Measurements from ENCODE around the gene KLC4. TPM values are rescaled to one million over a fixed set of nuclear protein-coding genes. Genes with fewer than 3 reads are reported as not detected.
"Not testable (repeated sequence)": the region's sequence is repeated elsewhere in the genome, so short reads cannot be mapped to it uniquely, and the experiment has no call there.

Gene KLC4
- polyA plus RNA-seq, 2 donors, result 8.4 to 15.3 TPM

- Histone ChIP-seq H3K27ac (ENCODE audit: low read depth in 2 of 2, low read length in 1 of 2) (no peak overlapping the region), H3K27me3 (ENCODE audit: control insufficient read depth in 1 of 2, insufficient read depth in 2 of 2, low read length in 2 of 2) (no peaks in the 10 kb centered on the region), H3K4me1 (ENCODE audit: control insufficient read depth in 2 of 2, insufficient read depth in 2 of 2, low read length in 1 of 2) (no peaks in the 10 kb centered on the region), H3K9me3 (ENCODE audit: control insufficient read depth in 2 of 2, insufficient read depth in 1 of 2, low read depth in 1 of 2, low read length in 1 of 2) (no peaks in the 10 kb centered on the region), H3K4me3 (ENCODE audit: low read depth in 1 of 2, low read length in 2 of 2) (no peak overlapping the region), H3K36me3 (ENCODE audit: control insufficient read depth in 2 of 2, insufficient read depth in 2 of 2, low read length in 1 of 2) (peaks cover 0 to 29% of the 10 kb centered on the region in 2 donors)
- 88 to 96% methylated on average over 2 of the region's 2 CpGs for WGBS, 2 donors
Measured at GRCh38 chr6:43034190-43034525, 25.3 kb upstream of the KLC4 start.

DNA sequence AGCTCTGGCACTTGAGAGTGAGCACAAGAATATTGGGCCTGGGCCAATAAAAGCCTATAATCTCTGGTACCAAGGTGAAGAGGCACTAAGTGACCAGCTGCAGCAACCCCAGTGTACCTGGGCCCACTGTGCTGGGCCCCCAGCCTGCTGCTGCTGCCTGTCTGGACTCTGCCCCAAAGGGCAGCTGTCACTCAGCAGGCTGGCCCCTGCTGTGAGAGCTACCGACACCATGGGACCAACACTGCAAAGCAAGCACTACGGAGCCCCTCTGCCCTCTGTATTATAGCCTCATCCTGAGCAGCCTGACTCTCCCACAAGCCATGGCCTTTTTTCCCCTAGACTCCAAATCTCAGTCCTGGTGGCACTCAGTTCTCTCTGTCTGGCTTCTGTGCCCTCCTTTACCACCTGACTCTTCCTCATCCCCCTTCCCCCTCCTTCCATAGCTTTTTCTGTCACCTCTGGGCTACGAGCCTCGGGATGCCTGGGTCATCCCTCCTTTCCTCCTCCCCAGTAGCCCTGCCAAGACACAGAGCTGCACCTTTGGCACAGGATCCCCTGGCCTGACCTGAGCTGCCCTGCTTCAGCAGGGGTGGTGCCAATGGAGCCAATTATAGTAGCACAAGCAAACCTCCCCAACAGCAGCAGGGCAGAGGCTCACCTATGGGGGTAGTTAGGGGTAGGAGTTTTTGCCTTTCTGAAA, 23.8 kb upstream of the KLC4 start:
- Histone ChIP-seq H3K9me3 (ENCODE audit: control insufficient read depth in 2 of 2, insufficient read depth in 1 of 2, low read depth in 1 of 2, low read length in 1 of 2) (no peaks in the 10 kb centered on the region), H3K27ac (ENCODE audit: low read depth in 2 of 2, low read length in 1 of 2) (no peak overlapping the region), H3K4me1 (ENCODE audit: control insufficient read depth in 2 of 2, insufficient read depth in 2 of 2, low read length in 1 of 2) (no peaks in the 10 kb centered on the region), H3K4me3 (ENCODE audit: low read depth in 1 of 2, low read length in 2 of 2) (no peak overlapping the region), H3K27me3 (ENCODE audit: control insufficient read depth in 1 of 2, insufficient read depth in 2 of 2, low read length in 2 of 2) (no peaks in the 10 kb centered on the region), H3K36me3 (ENCODE audit: control insufficient read depth in 2 of 2, insufficient read depth in 2 of 2, low read length in 1 of 2) (peaks cover 0 to 34% of the 10 kb centered on the region in 2 donors)
- whole genome bisulfite sequencing, 2 donors, result 68 to 70% methylated on average over 4 of the region's 4 CpGs

GRCh38 chr6:43036712-43037111, 22.7 kb upstream of the KLC4 start:
- 90 to 91% methylated on average over 9 of the region's 9 CpGs for WGBS, 2 donors
- Histone ChIP-seq H3K9me3 (ENCODE audit: control insufficient read depth in 2 of 2, insufficient read depth in 1 of 2, low read depth in 1 of 2, low read length in 1 of 2) (no peaks in the 10 kb centered on the region), H3K4me3 (ENCODE audit: low read depth in 1 of 2, low read length in 2 of 2) (no peak overlapping the region), H3K27ac (ENCODE audit: low read depth in 2 of 2, low read length in 1 of 2) (no peak overlapping the region), H3K4me1 (ENCODE audit: control insufficient read depth in 2 of 2, insufficient read depth in 2 of 2, low read length in 1 of 2) (no peaks in the 10 kb centered on the region), H3K36me3 (ENCODE audit: control insufficient read depth in 2 of 2, insufficient read depth in 2 of 2, low read length in 1 of 2) (peaks cover 0 to 37% of the 10 kb centered on the region in 2 donors), H3K27me3 (ENCODE audit: control insufficient read depth in 1 of 2, insufficient read depth in 2 of 2, low read length in 2 of 2) (no peaks in the 10 kb centered on the region)

DNA sequence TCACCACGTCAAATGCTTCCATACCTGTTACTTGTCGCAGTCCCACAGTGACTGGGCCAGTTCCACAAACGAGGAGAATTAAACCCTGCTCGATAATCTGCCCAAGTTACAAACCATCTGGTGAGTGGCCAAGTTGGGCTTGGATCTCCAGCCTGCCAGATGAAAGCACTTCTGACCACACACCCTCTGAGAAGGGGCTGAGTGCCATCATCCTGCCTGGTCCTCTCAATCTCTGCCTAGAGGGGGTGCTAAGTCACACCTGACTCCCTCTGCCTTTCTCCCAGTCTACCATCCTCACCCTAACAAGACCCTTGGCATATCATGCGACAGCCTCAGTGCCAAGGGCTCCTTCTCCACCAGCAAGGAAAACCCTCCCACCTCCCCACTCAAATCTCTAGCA, 22.2 kb upstream of the KLC4 start:
- H3K27me3 ChIP-seq (ENCODE audit: control insufficient read depth in 1 of 2, insufficient read depth in 2 of 2, low read length in 2 of 2), result no peaks in the 10 kb centered on the region
- 73 to 84% methylated on average over 5 of the region's 5 CpGs for WGBS, 2 donors
- H3K4me1 ChIP-seq (ENCODE audit: control insufficient read depth in 2 of 2, insufficient read depth in 2 of 2, low read length in 1 of 2), result no peaks in the 10 kb centered on the region
- H3K9me3 ChIP-seq (ENCODE audit: control insufficient read depth in 2 of 2, insufficient read depth in 1 of 2, low read depth in 1 of 2, low read length in 1 of 2), result no peaks in the 10 kb centered on the region
- no peak overlapping the region for H3K4me3 ChIP-seq (ENCODE audit: low read depth in 1 of 2, low read length in 2 of 2)
- no peak overlapping the region for H3K27ac ChIP-seq (ENCODE audit: low read depth in 2 of 2, low read length in 1 of 2)
- peaks cover 0 to 37% of the 10 kb centered on the region in 2 donors for H3K36me3 ChIP-seq (ENCODE audit: control insufficient read depth in 2 of 2, insufficient read depth in 2 of 2, low read length in 1 of 2)

DNA sequence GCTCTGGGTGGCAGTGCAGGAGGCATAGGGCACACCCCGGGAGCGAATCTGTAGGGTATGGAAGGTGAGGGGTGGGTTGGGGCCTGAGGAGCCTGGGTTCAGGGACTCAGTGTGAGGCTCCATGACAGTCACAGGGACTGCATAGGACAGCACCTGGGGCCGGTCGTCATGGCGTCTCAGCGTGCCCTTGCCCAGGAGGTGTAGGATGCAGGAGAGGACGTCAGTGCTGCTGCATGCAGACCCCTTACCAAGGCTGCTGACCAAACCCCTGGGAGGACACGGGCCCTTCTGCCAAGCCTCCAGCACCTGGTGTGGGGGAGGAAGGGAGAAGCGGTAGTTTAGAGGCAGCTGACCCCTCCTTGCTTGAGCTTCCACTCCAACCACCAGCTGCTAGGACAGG, 21.7 kb upstream of the KLC4 start:
- Histone ChIP-seq H3K9me3 (ENCODE audit: control insufficient read depth in 2 of 2, insufficient read depth in 1 of 2, low read depth in 1 of 2, low read length in 1 of 2) (no peaks in the 10 kb centered on the region), H3K27ac (ENCODE audit: low read depth in 2 of 2, low read length in 1 of 2) (no peak overlapping the region), H3K36me3 (ENCODE audit: control insufficient read depth in 2 of 2, insufficient read depth in 2 of 2, low read length in 1 of 2) (peaks cover under 1 to 36% of the 10 kb centered on the region in 2 donors), H3K27me3 (ENCODE audit: control insufficient read depth in 1 of 2, insufficient read depth in 2 of 2, low read length in 2 of 2) (no peaks in the 10 kb centered on the region), H3K4me1 (ENCODE audit: control insufficient read depth in 2 of 2, insufficient read depth in 2 of 2, low read length in 1 of 2) (no peaks in the 10 kb centered on the region), H3K4me3 (ENCODE audit: low read depth in 1 of 2, low read length in 2 of 2) (no peak overlapping the region)
- WGBS, 2 donors, result 89 to 90% methylated on average over 9 of the region's 9 CpGs

DNA sequence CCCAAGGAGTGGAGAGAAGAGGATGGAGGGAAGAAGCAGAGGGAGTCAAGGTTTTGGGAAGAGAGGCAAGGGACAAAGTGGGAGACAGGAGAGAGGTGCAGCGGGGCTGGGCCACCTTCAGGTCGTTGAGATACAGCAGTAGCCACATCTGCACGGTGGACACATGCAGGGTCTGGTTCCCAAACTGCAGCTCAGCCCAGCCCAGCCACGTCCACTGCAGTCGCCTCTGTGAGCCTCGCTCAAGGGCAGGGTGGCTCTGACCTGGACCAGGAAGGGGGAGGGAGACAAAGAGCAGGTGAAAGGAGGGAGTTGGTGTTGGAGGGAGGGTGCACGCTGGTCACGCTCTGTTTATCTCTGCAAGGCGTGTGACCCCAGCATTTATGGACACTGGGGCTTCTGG, 20.7 kb upstream of the KLC4 start:
- Histone ChIP-seq H3K27ac (ENCODE audit: low read depth in 2 of 2, low read length in 1 of 2) (no peak overlapping the region), H3K36me3 (ENCODE audit: control insufficient read depth in 2 of 2, insufficient read depth in 2 of 2, low read length in 1 of 2) (peaks cover 8 to 45% of the 10 kb centered on the region in 2 donors), H3K4me3 (ENCODE audit: low read depth in 1 of 2, low read length in 2 of 2) (no peak overlapping the region), H3K27me3 (ENCODE audit: control insufficient read depth in 1 of 2, insufficient read depth in 2 of 2, low read length in 2 of 2) (no peaks in the 10 kb centered on the region), H3K4me1 (ENCODE audit: control insufficient read depth in 2 of 2, insufficient read depth in 2 of 2, low read length in 1 of 2) (no peaks in the 10 kb centered on the region), H3K9me3 (ENCODE audit: control insufficient read depth in 2 of 2, insufficient read depth in 1 of 2, low read depth in 1 of 2, low read length in 1 of 2) (no peaks in the 10 kb centered on the region)
- 85% methylated on average over 9 of the region's 9 CpGs for WGBS, 2 donors

DNA sequence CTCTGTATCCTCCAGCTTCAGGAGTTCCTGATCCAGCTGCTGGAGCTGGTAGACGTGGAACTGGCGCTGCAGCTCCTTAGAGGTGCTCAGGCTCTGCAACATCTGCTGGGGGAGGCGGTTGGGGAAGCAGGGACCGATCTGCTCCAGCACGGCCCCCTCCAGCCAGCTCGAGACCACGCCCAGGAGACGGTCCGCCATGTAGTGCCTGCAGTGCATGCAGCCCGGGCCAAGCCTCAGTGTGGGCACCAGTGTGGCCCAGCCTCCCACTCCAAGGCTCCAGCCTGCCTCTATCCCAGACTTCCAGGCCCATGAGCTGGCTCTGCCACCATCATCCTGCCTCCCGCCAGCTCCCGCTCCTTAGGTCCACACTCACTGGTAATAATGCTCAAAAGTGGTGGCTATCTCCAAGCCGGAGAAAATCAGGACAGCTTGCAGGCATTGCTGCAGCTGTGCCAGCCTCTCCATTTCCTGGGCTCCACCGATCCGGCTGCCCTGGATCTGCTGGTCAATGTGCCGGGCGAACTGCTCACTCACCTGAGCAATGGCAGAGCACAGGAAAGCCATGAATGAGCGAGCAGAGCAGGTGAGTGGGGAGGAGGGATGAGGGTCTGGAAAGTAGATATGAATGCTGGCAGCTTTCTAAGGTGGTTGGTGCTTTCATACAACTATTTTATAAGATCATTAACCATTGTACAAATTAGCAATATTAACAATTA, 18.7 kb upstream of the KLC4 start:
- H3K27me3 ChIP-seq (ENCODE audit: control insufficient read depth in 1 of 2, insufficient read depth in 2 of 2, low read length in 2 of 2), result no peaks in the 10 kb centered on the region
- H3K4me1 ChIP-seq (ENCODE audit: control insufficient read depth in 2 of 2, insufficient read depth in 2 of 2, low read length in 1 of 2), result no peaks in the 10 kb centered on the region
- WGBS, 2 donors, result 94% methylated on average over 18 of the region's 18 CpGs
- no peak overlapping the region for H3K27ac ChIP-seq (ENCODE audit: low read depth in 2 of 2, low read length in 1 of 2)
- H3K9me3 ChIP-seq (ENCODE audit: control insufficient read depth in 2 of 2, insufficient read depth in 1 of 2, low read depth in 1 of 2, low read length in 1 of 2), result no peaks in the 10 kb centered on the region
- H3K36me3 ChIP-seq (ENCODE audit: control insufficient read depth in 2 of 2, insufficient read depth in 2 of 2, low read length in 1 of 2), result peaks cover 8 to 49% of the 10 kb centered on the region in 2 donors
- no peak overlapping the region for H3K4me3 ChIP-seq (ENCODE audit: low read depth in 1 of 2, low read length in 2 of 2)

GRCh38 chr6:43041475-43041874, 18.0 kb upstream of the KLC4 start:
- not testable (repeated sequence) for H3K9me3 ChIP-seq (ENCODE audit: control insufficient read depth in 2 of 2, insufficient read depth in 1 of 2, low read depth in 1 of 2, low read length in 1 of 2); H3K4me1 ChIP-seq (ENCODE audit: control insufficient read depth in 2 of 2, insufficient read depth in 2 of 2, low read length in 1 of 2); H3K27ac ChIP-seq (ENCODE audit: low read depth in 2 of 2, low read length in 1 of 2); H3K27me3 ChIP-seq (ENCODE audit: control insufficient read depth in 1 of 2, insufficient read depth in 2 of 2, low read length in 2 of 2); H3K4me3 ChIP-seq (ENCODE audit: low read depth in 1 of 2, low read length in 2 of 2)
- 94% methylated on average over 5 to 8 of the region's 8 CpGs for WGBS, 2 donors
- H3K36me3 ChIP-seq (ENCODE audit: control insufficient read depth in 2 of 2, insufficient read depth in 2 of 2, low read length in 1 of 2), result peaks cover 8 to 56% of the 10 kb centered on the region in 2 donors

DNA sequence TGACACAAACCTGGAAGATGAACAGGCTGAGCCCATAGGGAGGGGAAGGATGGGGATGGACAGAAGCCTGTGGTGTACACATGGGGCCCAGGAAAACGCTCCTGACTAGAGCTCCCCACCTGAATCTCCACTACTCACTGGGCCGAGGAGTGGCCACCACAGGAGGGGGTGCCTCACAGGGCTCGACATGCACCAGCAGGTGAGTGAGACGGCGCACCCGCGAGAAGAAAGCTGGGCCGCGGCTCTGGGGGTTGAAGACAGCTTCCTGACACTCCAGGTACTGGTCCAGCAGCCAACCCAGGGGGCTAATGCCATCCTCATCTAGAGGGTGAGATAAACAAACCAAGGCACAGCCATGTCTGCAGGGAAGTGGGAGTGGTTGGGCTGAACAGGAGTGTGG, 16.1 kb upstream of the KLC4 start:
- no peak overlapping the region for H3K4me3 ChIP-seq (ENCODE audit: low read depth in 1 of 2, low read length in 2 of 2)

More for the DNA sequence above, 16.1 kb upstream of the KLC4 start:
- Histone ChIP-seq H3K4me1 (ENCODE audit: control insufficient read depth in 2 of 2, insufficient read depth in 2 of 2, low read length in 1 of 2) (no peaks in the 10 kb centered on the region), H3K27ac (ENCODE audit: low read depth in 2 of 2, low read length in 1 of 2) (no peak overlapping the region), H3K36me3 (ENCODE audit: control insufficient read depth in 2 of 2, insufficient read depth in 2 of 2, low read length in 1 of 2) (peaks cover 12 to 54% of the 10 kb centered on the region in 2 donors), H3K27me3 (ENCODE audit: control insufficient read depth in 1 of 2, insufficient read depth in 2 of 2, low read length in 2 of 2) (no peaks in the 10 kb centered on the region), H3K9me3 (ENCODE audit: control insufficient read depth in 2 of 2, insufficient read depth in 1 of 2, low read depth in 1 of 2, low read length in 1 of 2) (no peaks in the 10 kb centered on the region)
- 89 to 91% methylated on average over 9 of the region's 9 CpGs for WGBS, 2 donors
